GM23338 (cell line): ENCODE data around the gene CKLF. TPM values are rescaled to one million over a fixed set of nuclear protein-coding genes. Genes with fewer than 3 reads are reported as not detected.

Experiments used
- ATAC-seq: fragments of 200-7000 bp; cut with Tn5 transposase; 3 replicates; pipeline ENCODE4 v1.9.1; 2020
- DNase-seq: peaks from one replicate; pipeline ENCODE4 v3.0.0-alpha.2; 2015; ENCODE audit warnings: low spot score
- H2AFZ ChIP-seq: fragments of 200-600 bp; sonication (generic); 2 replicates; pipeline ENCODE4 v1.8.0; 2016; ENCODE audit warnings: antibody characterized with exemption, mild to moderate bottlenecking, moderate library complexity
- H3F3A ChIP-seq: fragments of 200-600 bp; sonication (generic); replicated peaks from 2 replicates; pipeline ENCODE4 v1.8.0; 2017; ENCODE audit warnings: antibody characterized with exemption, mixed run types, low read depth
- H3K27ac ChIP-seq: fragments of 200-600 bp; sonication (generic); 2 replicates; pipeline ENCODE4 v1.6.1; 2016; ENCODE audit warnings: low read depth
- H3K27me3 ChIP-seq: fragments of 200-600 bp; sonication (generic); 2 replicates; pipeline ENCODE4 v1.8.0; 2016; ENCODE audit warnings: mild to moderate bottlenecking, mixed run types, moderate library complexity; ENCODE audit not compliant: insufficient read depth
- H3K36me3 ChIP-seq: fragments of 200-600 bp; sonication (generic); 2 replicates; pipeline ENCODE4 v1.8.0; 2016; ENCODE audit warnings: mild to moderate bottlenecking; ENCODE audit not compliant: insufficient read depth
- H3K4me1 ChIP-seq: fragments of 200-600 bp; sonication (generic); 2 replicates; pipeline ENCODE4 v1.8.0; 2016; ENCODE audit warnings: mild to moderate bottlenecking, moderate library complexity; ENCODE audit not compliant: insufficient read depth
- H3K4me2 ChIP-seq: fragments of 200-600 bp; sonication (generic); 2 replicates; pipeline ENCODE4 v1.7.1; 2017; ENCODE audit warnings: mixed run types
- H3K4me3 ChIP-seq: fragments of 200-600 bp; sonication (generic); 2 replicates; pipeline ENCODE4 v1.6.1; 2016; ENCODE audit warnings: mixed run types
- H3K79me2 ChIP-seq: fragments of 200-600 bp; sonication (generic); replicated peaks from 2 replicates; pipeline ENCODE4 v1.8.0; 2017; ENCODE audit warnings: mild to moderate bottlenecking; ENCODE audit not compliant: insufficient read depth
- H3K9me2 ChIP-seq: fragments of 200-600 bp; sonication (generic); 2 replicates; pipeline ENCODE4 v1.8.0; 2017; ENCODE audit not compliant: insufficient read depth
- H4K20me1 ChIP-seq: fragments of 200-600 bp; sonication (generic); replicated peaks from 2 replicates; pipeline ENCODE4 v1.8.0; 2017; ENCODE audit warnings: mild to moderate bottlenecking; ENCODE audit not compliant: insufficient read depth
- H3K27ac Mint-ChIP-seq: 2 replicates; pipeline ENCODE4 v1.8.0; 2020; ENCODE audit warnings: inconsistent platforms, mild to moderate bottlenecking, moderate library complexity, mixed read lengths
- H3K27me3 Mint-ChIP-seq: 3 replicates; pipeline ENCODE4 v1.8.0; 2022; ENCODE audit warnings: low read depth, mild to moderate bottlenecking, moderate library complexity, mixed read lengths, inconsistent platforms; ENCODE audit not compliant: insufficient read depth, poor library complexity
- H3K36me3 Mint-ChIP-seq: 3 replicates; pipeline ENCODE4 v1.8.0; 2021; ENCODE audit warnings: low read depth, mild to moderate bottlenecking, inconsistent platforms, moderate library complexity, mixed read lengths
- H3K4me1 Mint-ChIP-seq: 3 replicates; pipeline ENCODE4 v1.8.0; 2020; ENCODE audit warnings: mild to moderate bottlenecking, inconsistent platforms, mixed read lengths
- H3K4me3 Mint-ChIP-seq: 3 replicates; pipeline ENCODE4 v1.8.0; 2021; ENCODE audit warnings: moderate library complexity, mild to moderate bottlenecking, inconsistent platforms, mixed read lengths
- H3K9me3 Mint-ChIP-seq: 3 replicates; pipeline ENCODE4 v1.8.0; 2020; ENCODE audit warnings: moderate library complexity, mild to moderate bottlenecking, inconsistent platforms, mixed read lengths
- NANOG ChIP-seq: IDR thresholded peaks from 2 replicates; pipeline ENCODE4 v1.6.1; 2016; ENCODE audit warnings: antibody characterized with exemption, borderline replicate concordance
- polyA plus RNA-seq: library from polyadenylated mRNA; unstranded; fragments of >200 nt; fragmentation: Nextera tagmentation; extraction: Ambion mirVana; gene quantifications from 2 replicates; pipeline ENCODE4 v1.2.1, GENCODE V29; 2016
- total RNA-seq: library from RNA; depleted of rRNA; stranded (reverse); fragments of >200 nt; shearing (Covaris generic); gene quantifications from 2 replicates; pipeline ENCODE4 v1.2.3, GENCODE V29; 2014
- TF ChIP-seq, protein P1 (sequence below): fragments of 250-450 bp; sonication (Bioruptor Pico); IDR thresholded peaks from 2 replicates; pipeline ENCODE4 v1.5.0; 2020; ENCODE audit warnings: mild to moderate bottlenecking, moderate library complexity
- TF ChIP-seq, protein P2 (sequence below): IDR thresholded peaks from one replicate; pipeline ENCODE4 v1.6.1; 2018; ENCODE audit warnings: antibody characterized with exemption; ENCODE audit not compliant: unreplicated experiment

CKLF gene
- total and polyA plus RNA-seq, 2 experiments from 2014 or later: 25.5 to 60.0 TPM

DNA sequence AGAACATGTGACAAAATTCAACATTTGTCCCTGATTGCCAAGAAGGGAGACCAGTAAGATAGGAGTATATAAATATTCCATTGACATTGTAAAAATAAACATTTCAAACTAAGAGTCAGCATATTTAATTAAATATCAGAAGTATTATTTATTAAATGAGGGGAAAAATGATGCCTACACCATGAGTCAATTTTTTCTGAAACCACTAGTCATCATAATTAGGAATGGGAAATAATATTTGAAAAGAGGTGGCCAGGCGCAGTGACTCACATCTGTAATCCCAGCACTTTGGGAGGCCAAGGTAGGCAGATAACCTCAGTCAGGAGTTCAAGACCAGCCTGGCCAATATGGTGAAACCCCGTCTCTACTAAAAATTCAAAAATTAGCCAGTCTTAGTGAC lies 16.0 kb downstream of the CKLF start:
- Histone ChIP-seq H3K4me3 (no peak overlapping the region), H3K36me3 (no peaks in the 10 kb centered on the region), H3K9me2 (no peaks in the 10 kb centered on the region), H3K27ac (no peak overlapping the region), H3K4me2 (no peak overlapping the region), H4K20me1 (peaks cover 7% of the 10 kb centered on the region; the same call in 1 of the 2 replicates), H3F3A (no peaks in the 10 kb centered on the region), H3K79me2 (no peaks in the 10 kb centered on the region), H3K4me1 (no peaks in the 10 kb centered on the region), H2AFZ (no peak overlapping the region), H3K27me3 (no peaks in the 10 kb centered on the region)
- ATAC-seq (no peak), DNase-seq (no peak)
- no peaks in the 10 kb centered on the region for H3K4me1 Mint-ChIP-seq
- TF ChIP-seq NANOG: no peak
- TF ChIP-seq, protein P1, sequence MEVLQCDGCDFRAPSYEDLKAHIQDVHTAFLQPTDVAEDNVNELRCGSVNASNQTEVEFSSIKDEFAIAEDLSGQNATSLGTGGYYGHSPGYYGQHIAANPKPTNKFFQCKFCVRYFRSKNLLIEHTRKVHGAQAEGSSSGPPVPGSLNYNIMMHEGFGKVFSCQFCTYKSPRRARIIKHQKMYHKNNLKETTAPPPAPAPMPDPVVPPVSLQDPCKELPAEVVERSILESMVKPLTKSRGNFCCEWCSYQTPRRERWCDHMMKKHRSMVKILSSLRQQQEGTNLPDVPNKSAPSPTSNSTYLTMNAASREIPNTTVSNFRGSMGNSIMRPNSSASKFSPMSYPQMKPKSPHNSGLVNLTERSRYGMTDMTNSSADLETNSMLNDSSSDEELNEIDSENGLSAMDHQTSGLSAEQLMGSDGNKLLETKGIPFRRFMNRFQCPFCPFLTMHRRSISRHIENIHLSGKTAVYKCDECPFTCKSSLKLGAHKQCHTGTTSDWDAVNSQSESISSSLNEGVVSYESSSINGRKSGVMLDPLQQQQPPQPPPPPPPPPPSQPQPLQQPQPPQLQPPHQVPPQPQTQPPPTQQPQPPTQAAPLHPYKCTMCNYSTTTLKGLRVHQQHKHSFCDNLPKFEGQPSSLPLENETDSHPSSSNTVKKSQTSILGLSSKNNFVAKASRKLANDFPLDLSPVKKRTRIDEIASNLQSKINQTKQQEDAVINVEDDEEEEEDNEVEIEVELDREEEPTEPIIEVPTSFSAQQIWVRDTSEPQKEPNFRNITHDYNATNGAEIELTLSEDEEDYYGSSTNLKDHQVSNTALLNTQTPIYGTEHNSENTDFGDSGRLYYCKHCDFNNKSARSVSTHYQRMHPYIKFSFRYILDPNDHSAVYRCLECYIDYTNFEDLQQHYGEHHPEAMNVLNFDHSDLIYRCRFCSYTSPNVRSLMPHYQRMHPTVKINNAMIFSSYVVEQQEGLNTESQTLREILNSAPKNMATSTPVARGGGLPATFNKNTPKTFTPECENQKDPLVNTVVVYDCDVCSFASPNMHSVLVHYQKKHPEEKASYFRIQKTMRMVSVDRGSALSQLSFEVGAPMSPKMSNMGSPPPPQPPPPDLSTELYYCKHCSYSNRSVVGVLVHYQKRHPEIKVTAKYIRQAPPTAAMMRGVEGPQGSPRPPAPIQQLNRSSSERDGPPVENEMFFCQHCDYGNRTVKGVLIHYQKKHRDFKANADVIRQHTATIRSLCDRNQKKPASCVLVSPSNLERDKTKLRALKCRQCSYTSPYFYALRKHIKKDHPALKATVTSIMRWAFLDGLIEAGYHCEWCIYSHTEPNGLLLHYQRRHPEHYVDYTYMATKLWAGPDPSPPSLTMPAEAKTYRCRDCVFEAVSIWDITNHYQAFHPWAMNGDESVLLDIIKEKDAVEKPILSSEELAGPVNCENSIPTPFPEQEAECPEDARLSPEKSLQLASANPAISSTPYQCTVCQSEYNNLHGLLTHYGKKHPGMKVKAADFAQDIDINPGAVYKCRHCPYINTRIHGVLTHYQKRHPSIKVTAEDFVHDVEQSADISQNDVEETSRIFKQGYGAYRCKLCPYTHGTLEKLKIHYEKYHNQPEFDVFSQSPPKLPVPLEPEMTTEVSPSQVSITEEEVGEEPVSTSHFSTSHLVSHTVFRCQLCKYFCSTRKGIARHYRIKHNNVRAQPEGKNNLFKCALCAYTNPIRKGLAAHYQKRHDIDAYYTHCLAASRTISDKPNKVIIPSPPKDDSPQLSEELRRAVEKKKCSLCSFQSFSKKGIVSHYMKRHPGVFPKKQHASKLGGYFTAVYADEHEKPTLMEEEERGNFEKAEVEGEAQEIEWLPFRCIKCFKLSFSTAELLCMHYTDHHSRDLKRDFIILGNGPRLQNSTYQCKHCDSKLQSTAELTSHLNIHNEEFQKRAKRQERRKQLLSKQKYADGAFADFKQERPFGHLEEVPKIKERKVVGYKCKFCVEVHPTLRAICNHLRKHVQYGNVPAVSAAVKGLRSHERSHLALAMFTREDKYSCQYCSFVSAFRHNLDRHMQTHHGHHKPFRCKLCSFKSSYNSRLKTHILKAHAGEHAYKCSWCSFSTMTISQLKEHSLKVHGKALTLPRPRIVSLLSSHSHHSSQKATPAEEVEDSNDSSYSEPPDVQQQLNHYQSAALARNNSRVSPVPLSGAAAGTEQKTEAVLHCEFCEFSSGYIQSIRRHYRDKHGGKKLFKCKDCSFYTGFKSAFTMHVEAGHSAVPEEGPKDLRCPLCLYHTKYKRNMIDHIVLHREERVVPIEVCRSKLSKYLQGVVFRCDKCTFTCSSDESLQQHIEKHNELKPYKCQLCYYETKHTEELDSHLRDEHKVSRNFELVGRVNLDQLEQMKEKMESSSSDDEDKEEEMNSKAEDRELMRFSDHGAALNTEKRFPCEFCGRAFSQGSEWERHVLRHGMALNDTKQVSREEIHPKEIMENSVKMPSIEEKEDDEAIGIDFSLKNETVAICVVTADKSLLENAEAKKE (CRISPR knock-in tag): no peak
- TF ChIP-seq, protein P2, sequence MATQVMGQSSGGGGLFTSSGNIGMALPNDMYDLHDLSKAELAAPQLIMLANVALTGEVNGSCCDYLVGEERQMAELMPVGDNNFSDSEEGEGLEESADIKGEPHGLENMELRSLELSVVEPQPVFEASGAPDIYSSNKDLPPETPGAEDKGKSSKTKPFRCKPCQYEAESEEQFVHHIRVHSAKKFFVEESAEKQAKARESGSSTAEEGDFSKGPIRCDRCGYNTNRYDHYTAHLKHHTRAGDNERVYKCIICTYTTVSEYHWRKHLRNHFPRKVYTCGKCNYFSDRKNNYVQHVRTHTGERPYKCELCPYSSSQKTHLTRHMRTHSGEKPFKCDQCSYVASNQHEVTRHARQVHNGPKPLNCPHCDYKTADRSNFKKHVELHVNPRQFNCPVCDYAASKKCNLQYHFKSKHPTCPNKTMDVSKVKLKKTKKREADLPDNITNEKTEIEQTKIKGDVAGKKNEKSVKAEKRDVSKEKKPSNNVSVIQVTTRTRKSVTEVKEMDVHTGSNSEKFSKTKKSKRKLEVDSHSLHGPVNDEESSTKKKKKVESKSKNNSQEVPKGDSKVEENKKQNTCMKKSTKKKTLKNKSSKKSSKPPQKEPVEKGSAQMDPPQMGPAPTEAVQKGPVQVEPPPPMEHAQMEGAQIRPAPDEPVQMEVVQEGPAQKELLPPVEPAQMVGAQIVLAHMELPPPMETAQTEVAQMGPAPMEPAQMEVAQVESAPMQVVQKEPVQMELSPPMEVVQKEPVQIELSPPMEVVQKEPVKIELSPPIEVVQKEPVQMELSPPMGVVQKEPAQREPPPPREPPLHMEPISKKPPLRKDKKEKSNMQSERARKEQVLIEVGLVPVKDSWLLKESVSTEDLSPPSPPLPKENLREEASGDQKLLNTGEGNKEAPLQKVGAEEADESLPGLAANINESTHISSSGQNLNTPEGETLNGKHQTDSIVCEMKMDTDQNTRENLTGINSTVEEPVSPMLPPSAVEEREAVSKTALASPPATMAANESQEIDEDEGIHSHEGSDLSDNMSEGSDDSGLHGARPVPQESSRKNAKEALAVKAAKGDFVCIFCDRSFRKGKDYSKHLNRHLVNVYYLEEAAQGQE: no peak
- peaks cover 4% of the 10 kb centered on the region; the same call in 1 of the 3 replicates for H3K36me3 Mint-ChIP-seq
- no peaks in the 10 kb centered on the region for H3K9me3 Mint-ChIP-seq
- H3K4me3 Mint-ChIP-seq: no peak overlapping the region
- H3K27me3 Mint-ChIP-seq: no peaks in the 10 kb centered on the region
- H3K27ac Mint-ChIP-seq: no peak overlapping the region
